Measurements from ENCODE around the gene ITGA6.
"Not testable (repeated sequence)": the region's sequence is repeated elsewhere in the genome, so short reads cannot be mapped to it uniquely, and the experiment has no call there.

Gene ITGA6

GRCh38 chr2:172518995-172519394 is 91.6 kb downstream of the ITGA6 start:
- no peak for DNase-seq

- no peak for DNase-seq
These were observed 98.2 kb downstream of the ITGA6 start for GRCh38 chr2:172525601-172526000.

GRCh38 chr2:172531309-172531708 is 103.9 kb downstream of the ITGA6 start:
- DNase-seq = no peak

- DNase-seq = not testable (repeated sequence)
These were observed 105.1 kb downstream of the ITGA6 start for GRCh38 chr2:172532461-172532860.

DNA sequence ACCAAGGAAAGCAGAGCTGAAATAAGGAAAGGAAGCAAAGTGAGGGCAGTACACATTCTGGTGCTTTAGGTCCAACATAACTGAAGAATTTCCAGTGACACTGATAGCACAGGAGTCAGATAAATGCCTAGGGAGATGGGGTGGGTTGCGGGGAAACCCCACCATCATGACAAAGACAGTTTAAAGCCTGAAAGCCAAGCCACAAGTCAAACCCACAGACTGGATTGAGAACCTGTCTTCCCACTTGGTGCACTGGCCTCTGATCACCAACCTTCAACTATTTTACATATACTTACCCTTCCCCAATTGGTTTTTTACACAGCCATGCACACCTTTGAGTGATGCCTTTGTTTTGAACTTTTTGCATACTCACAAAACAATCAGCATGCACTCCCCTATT is 106.3 kb downstream of the ITGA6 start:
- DNase-seq = no peak

DNA sequence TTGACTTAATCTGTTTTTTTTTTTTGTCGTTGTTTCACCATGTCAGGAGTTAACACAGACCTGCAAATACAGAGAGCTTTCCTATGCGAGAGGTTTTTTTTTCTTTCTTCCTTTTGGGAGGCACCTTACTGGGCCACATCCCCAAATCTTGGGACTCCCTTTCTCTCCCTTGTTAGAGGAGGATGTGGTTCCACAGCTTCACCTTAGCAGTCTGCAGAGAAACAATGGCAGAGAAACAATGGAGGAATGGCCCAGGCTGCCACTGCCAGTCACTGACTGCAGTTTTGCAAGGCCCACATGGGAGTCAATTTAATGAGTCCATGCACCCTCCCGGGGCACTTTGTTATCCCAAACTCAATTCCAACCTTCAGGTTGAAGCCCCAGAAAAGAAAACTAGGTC is 107.7 kb downstream of the ITGA6 start:
- no peak for DNase-seq

DNA sequence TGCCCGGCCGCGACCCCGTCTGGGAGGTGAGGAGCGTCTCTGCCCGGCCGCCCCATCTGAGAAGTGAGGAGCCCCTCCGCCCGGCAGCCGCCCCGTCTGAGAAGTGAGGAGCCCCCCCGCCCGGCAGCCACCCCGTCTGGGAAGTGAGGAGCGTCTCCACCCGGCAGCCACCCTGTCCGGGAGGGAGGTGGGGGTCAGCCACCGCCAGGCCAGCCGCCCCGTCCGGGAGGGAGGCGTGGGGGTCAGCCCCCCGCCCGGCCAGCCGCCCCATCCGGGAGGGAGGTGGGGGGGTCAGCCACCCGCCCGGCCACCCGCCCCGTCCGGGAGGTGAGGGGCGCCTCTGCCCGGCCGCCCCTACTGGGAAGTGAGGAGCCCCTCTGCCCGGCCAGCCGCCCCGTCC is 110.5 kb downstream of the ITGA6 start:
- not testable (repeated sequence) for DNase-seq

GRCh38 chr2:172539767-172540166 is 112.4 kb downstream of the ITGA6 start:
- DNase-seq = no peak

- DNase-seq = no peak
These were observed 113.0 kb downstream of the ITGA6 start for GRCh38 chr2:172540421-172540820.

DNA sequence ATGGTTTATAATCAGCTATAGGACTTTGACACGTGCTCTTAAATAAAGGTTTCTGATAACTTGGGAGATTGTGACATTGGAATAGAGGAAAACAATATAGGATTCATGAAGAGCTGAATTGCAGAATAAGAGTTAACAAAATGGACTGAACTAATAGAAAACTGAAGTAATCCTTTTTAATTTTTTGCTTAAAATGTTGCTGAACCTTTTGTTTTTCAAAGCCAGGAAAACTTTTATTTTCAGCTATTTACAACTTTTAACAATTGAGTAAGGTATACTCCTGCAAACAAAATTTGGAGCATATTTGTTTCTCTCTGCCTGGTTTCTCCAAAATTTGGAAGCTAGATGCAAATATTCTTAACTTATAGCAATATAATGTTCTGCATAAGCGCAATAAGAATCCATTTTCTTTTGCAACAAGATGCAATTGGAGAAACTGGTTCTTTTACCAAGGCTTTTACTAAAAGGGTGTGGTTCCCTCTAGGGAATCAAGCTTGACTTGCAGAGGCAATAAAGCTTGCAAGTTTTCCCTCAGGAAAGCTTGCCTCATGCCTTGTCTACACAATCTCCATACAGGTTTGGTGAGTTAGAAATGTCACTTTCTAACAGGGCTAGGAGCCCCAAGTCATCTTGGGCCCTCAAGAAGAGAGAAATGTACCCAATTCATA is 118.2 kb downstream of the ITGA6 start:
- DNase-seq = no peak

DNA sequence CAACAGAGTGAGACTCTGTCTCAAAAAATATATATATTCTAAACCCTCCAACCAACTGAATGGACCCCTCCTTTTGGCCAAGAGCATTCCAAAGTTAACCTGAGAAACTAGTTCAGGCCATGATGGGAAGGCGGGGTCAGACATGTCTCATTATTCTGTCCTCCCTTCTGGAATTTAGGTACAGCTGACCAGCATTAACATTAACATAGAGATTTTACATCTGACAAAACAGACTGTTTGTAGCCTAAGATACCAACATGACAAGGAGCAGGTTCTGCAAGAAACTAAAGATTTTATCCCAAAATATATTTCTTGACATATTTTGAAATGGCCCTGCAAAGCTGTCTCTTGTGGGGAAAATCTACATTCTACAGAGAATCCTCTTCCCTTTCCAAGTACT is 121.7 kb downstream of the ITGA6 start:
- DNase-seq = no peak

GRCh38 chr2:172549802-172550201 is 122.4 kb downstream of the ITGA6 start:
- DNase-seq = not testable (repeated sequence)

DNA sequence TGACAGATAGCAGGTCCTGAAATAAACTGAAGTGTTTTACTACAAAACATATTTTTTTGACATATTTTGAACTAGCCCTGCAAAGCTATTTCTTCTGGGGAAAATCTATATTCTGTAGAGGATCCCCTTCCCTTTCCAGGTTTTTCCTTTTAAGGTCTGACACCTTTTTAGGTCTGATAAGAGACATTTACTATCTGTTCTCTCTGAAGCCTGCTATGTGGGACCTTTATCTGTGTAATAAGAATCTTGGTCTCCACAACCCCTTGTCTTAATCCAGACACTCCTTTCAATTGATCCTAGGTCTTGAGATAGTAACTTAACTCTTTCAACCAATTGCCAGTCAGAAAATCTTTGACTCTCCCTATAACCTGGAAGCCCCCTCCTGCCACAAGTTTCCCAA is 123.0 kb downstream of the ITGA6 start:
- DNase-seq = no peak

DNA sequence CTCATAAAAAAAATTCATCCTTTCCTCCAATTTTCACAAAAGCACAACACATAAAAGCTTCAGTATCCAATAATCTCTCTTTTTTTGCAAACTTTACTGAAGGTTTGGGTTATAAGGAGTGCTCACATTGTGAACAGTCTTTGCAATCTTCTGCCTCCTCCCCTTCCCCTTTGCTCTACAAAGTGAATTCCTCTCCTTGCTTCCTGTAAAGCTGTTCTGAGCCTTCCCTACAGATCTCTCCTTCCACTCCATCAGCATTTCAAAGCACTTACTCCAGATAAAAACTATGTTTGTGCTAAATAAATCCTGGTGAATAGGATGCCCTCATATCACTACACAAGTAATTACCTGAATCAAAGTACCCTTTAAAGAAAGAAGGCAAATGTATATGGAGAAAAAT is 123.9 kb downstream of the ITGA6 start:
- DNase-seq = no peak

- no peak for DNase-seq
These were observed 125.3 kb downstream of the ITGA6 start for GRCh38 chr2:172552547-172553291.

DNA sequence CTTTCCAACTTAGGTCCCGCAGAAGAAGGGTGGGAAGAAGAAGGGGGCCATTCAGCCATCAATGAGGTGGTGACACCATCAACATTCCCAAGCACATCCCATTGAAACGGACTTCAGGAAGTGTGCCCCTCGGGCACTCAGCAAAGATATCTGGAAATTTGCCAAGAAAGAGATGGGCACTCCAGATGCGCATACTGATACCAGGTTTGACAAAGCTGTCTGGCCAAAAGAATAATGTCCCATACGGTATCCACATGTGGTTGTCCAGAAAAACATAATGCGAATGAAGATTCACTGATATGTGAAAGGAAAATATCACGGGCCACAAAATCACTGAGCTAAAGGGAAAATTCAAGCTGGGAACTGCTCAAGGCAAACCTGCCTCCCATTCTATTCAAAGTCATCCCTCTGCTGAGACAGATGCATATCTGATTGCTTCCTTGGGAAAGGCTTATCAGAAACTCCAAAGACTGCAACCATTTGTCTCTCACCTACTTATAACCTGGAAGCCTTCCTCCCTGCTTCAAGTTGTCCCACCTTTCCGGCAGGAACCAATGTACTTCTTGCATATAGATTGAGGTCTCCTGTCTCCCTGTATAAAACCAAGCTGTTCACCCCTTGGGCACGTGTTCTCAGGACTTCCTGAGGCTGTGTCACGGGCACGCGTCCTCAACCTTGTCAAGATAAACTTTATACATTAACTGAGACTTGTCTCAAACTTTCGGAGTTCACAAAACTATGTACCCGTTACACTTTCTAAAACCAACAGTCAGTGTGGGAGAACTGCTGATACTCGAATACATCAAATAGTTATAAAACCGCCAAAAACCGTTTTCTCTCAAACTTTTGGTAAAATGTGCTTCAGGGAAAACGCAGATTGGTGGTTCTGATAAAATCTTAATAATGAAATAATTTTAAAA is 127.2 kb downstream of the ITGA6 start:
- no peak for DNase-seq

DNA sequence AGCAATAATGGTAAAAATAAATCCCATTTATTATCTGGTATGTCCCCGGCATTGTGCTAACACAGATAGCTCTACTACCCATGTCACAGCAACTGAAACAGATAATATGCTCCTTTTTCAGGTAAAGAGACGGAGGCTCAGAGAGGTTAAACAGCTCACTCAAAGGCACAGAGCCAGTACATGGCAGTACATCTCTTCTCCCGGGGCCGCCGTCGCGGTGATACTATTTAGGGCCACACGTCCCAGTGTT is 127.8 kb downstream of the ITGA6 start:
- DNase-seq = no peak

Measured in hippocampal formation (tissue), 2 donors.